HG03066 (cell line): Measurements from ENCODE around the gene PHLPP1.

Experiments used
- ATAC-seq: cut with Tn5 transposase; IDR thresholded peaks from one replicate; pipeline ENCODE4 v1.9.1; 2021; ENCODE audit warnings: low read depth; ENCODE audit not compliant: unreplicated experiment

PHLPP1 gene

GRCh38 chr18:62839874-62840713 lies 124.8 kb downstream of the PHLPP1 start:
- no peak for ATAC-seq

GRCh38 chr18:62841405-62841804 lies 126.1 kb downstream of the PHLPP1 start:
- no peak for ATAC-seq

GRCh38 chr18:62842898-62843297 lies 127.6 kb downstream of the PHLPP1 start:
- no peak for ATAC-seq

GRCh38 chr18:62844850-62845643 lies 129.7 kb downstream of the PHLPP1 start:
- peak; percentile 71 for ATAC-seq

GRCh38 chr18:62846313-62846712 lies 131.0 kb downstream of the PHLPP1 start:
- ATAC-seq: no peak

GRCh38 chr18:62847081-62847480 lies 131.7 kb downstream of the PHLPP1 start:
- no peak for ATAC-seq

GRCh38 chr18:62848946-62849345 lies 133.6 kb downstream of the PHLPP1 start:
- no peak for ATAC-seq

GRCh38 chr18:62850619-62851306 lies 135.4 kb downstream of the PHLPP1 start:
- no peak for ATAC-seq

- no peak for ATAC-seq
These were observed 137.5 kb downstream of the PHLPP1 start for GRCh38 chr18:62852851-62853250.

- ATAC-seq: no peak
These were observed 141.0 kb downstream of the PHLPP1 start for GRCh38 chr18:62856294-62856693.

GRCh38 chr18:62857263-62857976 lies 142.1 kb downstream of the PHLPP1 start:
- ATAC-seq: no peak

- ATAC-seq: no peak
These were observed 144.7 kb downstream of the PHLPP1 start for GRCh38 chr18:62860062-62860461.

- no peak for ATAC-seq
These were observed 147.1 kb downstream of the PHLPP1 start for GRCh38 chr18:62862466-62862865.

GRCh38 chr18:62863579-62864001 lies 148.2 kb downstream of the PHLPP1 start:
- no peak for ATAC-seq

GRCh38 chr18:62865498-62865897 lies 150.2 kb downstream of the PHLPP1 start:
- no peak for ATAC-seq

GRCh38 chr18:62867534-62867933 lies 152.2 kb downstream of the PHLPP1 start:
- no peak for ATAC-seq

- ATAC-seq: no peak
These were observed 153.3 kb downstream of the PHLPP1 start for GRCh38 chr18:62868645-62869044.

GRCh38 chr18:62870643-62871042 lies 155.3 kb downstream of the PHLPP1 start:
- ATAC-seq: no peak

GRCh38 chr18:62875323-62875722 lies 160.0 kb downstream of the PHLPP1 start:
- ATAC-seq: no peak

- ATAC-seq: no peak
These were observed 160.8 kb downstream of the PHLPP1 start for GRCh38 chr18:62876111-62876510.
